GM21737 (cell line): ENCODE results near the gene CCNG1.
A peak's percentile ranks its signal among the peaks of the same experiment; 100 is the strongest.
"Not testable (repeated sequence)": the region's sequence is repeated elsewhere in the genome, so short reads cannot be mapped to it uniquely, and the experiment has no call there.

Experiments used
- ATAC-seq: cut with Tn5 transposase; IDR thresholded peaks from one replicate; pipeline ENCODE4 v1.9.1; 2021; ENCODE audit warnings: mild to moderate bottlenecking, moderate library complexity; ENCODE audit not compliant: unreplicated experiment

CCNG1 gene

DNA sequence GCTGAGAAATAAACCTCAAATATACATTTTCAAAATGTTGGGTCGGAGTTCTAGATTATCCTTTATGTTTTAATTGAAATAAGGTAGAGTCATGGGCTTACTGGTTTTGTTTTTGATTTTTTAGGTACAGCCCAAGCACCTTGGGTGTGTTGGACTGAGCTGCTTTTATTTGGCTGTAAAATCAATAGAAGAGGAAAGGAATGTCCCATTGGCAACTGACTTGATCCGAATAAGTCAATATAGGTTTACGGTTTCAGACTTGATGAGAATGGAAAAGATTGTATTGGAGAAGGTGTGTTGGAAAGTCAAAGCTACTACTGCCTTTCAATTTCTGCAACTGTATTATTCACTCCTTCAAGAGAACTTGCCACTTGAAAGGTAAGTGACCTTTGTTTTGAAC, 3.6 kb downstream of the CCNG1 start:
- ATAC-seq: no peak

DNA sequence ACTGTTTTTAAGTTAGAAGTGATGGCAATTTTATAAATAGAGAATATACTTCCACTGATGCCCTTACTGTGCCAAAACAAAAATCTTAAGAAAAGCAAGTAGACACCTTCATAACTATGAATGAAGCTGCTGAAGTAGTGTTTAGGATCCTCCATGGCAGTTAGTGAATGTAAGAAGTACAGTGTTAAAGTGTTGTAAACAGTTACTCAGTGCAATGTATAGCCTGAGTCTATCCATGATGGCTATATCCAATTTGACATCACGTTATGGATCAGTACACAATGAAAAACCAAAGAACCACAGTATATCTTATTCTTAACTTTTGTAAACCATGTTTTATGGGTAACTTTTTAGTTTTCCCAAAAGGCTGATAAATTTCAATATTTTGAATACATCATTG, 7.1 kb downstream of the CCNG1 start:
- no peak for ATAC-seq

DNA sequence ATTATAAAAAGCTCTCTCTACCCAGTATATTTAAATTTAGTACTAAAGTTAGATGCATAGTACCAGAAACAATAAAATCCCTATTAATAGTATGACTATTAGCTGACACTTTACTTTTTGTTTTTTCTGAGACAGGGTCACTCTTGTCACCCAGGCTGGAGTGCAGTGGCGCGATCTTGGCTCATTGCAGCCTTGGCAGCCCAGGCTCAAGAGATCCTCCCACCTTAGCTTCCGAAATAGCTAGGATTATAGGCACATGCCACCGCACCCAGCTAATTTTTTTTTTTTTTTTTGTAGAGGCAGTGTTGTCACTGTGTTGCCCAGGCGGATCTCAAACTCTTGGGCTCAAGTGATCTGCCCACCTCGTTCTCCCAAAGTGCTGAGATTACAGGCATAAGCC, 8.0 kb downstream of the CCNG1 start:
- no peak for ATAC-seq

DNA sequence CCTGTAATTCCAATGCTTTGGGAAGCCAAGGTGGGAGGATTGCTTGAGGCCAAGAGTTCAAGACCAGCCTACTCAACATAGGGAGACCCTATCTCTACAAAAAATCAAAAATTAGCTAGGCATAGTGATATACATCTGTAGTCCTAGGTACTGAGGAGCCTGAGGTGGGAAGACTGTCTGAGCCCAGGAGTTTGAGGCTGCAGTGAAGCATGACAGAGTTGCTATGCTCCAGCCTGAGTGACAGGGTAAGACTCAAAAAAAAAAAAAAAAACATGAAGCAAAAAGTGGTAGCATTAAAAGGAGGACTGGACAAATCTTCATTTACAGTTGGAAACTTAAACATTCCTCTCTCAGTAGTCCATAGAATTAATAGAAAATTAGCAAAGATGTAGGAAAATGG, 9.8 kb downstream of the CCNG1 start:
- no peak for ATAC-seq

DNA sequence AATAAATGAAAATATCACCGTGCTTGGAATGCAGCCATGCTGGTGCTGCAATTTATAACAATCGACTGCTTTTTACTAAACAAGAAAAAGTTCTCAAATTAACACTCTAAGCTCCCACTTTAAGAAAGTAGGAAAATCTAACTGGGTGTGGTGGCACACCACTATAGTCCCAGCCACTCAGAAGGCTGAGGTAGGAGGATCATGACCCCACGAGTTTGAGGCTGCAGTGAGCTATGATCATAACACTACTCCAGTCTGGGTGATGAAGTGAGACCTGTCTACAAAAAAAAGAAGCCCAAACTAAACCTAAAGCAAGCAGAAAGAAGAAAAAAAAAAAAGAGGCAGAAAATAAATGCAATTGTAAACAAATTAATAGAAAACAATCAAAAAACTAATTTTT, 10.5 kb downstream of the CCNG1 start:
- ATAC-seq: no peak

DNA sequence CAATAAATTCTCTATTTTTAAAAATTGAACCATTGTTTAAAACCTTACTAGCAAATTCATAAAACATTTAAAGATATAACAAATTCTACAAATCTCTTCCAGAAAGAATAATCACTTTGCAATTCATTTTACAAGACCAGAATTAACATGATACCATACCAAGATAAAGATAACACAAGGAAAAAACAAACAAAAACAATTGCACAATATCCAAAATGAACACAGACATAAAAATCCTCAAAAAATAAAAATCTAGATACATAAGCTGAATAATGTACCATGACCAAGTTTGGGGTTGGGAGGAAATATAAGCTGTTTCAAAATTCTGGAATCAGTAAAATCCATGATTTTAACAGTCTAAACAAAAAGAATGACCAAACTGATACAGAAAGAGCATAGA, 11.1 kb downstream of the CCNG1 start:
- ATAC-seq: no peak

DNA sequence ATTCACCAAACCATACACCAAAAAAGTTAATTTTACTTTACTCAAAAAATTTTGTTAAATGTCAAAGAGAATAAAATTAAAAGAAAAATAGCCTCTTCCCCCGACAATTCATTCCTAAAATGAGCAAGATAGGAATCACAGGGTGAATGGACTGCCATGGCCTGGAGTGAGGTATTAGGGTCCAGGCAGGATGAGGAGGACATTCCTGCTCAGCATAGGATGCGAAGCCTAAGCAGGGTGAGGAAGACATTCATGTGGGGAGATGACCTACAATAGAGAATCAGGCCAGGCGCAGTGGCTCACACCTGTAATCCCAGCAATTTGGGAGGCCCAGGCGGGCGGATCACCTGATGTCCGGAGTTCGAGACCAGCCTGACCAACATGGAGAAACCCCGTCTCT, 14.1 kb downstream of the CCNG1 start:
- ATAC-seq: no peak

DNA sequence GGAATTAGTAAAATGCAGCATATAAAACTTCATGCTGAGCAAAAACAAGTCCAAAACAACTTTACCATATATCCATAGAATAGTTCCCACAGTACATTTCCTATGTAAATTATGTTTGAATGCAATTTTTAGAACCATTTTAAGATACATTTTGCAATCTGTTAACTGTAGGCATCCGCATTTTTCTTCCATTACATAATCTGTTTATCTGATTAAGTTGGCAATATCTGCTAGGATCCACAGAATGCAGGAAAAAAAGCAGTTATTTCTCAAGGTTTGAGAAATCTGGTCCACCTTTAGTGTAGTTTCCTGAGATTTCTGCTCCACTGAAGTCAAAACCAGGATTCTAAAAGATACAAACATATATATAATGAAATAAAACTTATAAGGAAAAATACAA, 16.3 kb downstream of the CCNG1 start:
- no peak for ATAC-seq

DNA sequence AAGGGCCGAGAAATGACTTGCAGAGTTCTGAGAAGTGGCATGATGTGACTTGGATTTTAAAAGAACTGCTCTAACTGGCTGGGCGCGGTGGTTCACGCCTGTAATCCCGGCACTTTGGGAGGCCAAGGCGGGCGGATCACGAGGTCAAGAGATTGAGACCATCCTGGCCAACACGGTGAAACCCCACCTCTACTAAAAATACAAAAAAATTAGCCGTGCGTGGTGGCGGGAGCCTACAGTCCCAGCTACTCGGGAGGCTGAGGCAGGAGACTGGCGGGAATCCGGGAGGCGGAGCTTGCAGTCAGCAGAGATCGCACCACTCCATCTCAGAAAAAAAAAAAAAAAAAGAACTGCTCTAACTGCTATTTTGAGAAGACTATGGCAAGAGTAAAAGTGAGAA, 18.0 kb downstream of the CCNG1 start:
- ATAC-seq: not testable (repeated sequence)

DNA sequence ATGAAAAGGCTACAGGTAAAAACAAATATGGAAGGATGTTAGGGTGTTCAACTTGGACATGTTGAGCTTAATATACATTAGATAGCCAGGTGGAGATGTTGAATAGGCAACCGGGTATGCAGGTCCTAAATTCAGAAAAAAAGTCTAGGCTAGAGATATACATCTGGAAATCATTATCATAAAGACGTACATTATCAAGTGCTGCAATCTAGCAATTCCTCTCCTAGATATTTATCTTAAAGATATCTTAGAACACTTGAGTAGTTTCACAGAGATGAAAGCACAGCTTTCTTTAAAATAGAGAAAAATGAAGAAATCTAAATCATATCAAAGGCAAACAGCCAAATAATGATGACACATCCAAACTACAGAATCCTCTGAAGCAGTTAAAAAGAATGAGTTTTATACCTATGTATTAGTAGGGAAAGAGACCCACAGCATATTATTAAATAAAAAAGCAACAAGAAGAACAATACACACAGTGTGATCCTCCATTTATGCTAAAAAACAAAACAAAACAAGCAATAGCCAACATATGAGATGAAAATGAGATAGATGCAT, 18.7 kb downstream of the CCNG1 start:
- ATAC-seq: no peak

DNA sequence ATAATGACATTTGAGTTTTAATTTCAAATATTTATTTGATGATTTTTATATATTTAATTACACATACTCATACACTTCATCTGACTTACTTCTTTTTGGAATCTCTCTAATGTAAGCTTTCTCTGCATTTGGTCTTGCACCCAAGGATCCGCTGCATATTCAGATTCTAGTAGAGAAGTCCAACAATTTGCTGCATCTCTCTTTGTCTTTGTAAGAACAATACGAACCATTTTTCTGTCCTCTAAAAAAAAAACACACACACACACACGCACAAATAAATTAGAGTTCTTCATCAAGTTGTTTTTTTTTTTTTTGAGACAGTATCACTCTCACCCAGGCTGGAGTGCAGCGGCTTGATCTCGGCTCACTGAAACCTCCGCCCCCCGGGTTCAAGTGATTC, 19.4 kb downstream of the CCNG1 start:
- no peak for ATAC-seq

DNA sequence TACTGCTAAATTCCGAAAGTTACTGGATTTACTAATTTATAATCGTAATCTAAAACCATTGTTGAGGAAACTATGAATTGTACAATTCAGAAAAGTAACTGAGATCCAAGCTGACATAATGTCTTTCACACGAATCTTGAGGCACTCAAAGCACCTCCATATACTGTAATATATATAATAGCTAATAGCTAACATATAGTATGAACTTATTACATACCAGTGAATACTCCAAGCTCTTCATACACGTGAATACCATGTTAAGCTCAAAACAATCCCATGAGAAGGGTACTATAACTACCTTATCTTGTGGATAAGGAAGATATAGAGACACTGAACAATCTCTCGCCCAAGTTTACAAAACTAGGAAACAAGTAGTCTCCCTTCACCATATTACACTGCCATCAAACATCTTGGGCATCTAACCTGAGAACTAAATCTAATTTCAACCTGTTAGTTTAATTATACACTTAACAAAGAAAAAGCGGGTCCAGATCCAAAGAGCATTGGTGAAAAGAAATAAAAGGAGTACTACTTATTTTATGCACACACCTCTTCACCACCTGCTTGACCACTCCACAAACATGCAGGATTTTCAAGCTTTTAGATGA, 21.5 kb downstream of the CCNG1 start:
- ATAC-seq: no peak

DNA sequence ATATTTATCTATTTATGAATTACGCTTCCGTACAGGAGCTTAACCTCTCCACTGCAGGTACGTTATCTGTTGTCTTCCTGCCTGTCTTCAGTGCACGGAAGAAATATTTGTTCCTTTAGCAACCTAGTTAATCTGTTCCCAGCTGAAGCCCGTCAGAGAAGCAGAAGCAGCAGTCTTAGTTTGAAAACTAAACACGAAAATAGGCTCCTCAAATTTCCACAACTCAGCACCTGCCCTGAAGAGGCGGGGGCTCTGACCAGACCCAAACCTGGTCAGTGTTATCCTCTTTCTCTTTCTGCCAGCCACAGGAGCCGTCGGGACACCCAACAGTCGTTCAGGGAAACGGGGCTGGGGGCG, 22.0 kb downstream of the CCNG1 start:
- peak; percentile 0 for ATAC-seq

DNA sequence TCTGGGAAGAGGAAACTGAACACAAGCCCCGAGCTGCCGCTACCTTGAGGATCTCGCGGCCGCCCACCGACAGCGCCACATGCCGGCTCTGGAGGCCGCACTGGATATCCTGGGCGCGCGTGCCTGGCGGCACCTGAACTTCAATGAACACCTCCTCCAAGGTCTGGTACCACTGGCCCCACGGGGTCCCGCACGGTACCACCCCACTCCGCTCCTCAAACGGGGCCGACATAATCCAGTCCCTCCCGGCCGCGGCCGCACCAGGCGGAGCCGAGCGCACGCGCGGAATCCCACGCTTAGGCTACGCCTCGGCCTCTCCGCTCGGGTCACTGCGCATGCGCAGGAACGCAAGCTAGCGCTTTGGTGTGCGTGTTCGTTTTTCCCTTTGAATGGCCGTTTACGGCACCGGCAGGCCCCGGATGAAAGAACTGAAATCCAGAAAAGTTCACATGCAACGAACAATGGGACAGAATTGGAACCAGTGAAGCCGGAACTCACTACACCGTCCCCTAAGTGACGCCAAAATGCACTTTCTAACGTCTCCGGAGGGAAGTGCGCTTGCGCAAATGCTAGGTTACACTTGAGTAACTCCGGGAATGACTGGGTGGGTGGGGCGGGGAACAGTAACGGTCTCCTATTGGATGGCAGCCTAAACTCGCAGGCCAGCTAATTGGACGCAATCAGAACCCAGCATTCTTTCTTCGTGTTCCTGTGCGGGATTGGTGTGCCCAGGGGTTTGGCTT, 22.6 kb downstream of the CCNG1 start, which contains the start of gene NUDCD2:
Gene NUDCD2, minus strand, starts transcription at position 284 of the 743 bp plus-strand sequence. Its CDS starts 52 bp downstream, at position 232.
- peak; percentile 79 for ATAC-seq

DNA sequence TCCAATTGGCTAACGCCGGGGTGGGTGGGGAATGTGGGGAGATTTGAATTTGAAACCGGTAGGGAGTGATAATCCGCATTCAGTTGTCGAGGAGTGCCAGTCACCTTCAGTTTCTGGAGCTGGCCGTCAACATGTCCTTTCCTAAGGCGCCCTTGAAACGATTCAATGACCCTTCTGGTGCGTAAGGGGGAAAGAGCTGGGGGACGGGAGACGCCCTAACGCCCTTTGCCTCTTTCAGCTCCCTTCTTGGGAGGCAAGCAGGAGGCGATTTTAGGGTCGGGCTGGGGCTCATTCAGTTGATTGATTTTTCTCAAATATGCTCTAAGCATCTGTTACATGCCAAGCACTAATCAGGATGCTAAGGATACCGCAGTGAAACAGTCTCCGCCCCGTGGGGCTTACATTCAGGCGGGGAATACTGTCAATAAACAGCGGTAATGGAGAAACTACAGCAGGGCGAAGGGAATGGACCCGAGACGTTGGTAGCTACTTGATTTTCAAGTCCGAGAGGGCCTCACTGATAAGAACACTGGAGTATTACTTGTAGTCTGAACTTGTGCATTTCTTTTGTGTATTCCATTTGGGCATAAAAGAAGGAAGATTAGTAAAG, 23.3 kb downstream of the CCNG1 start, which contains the start of gene HMMR:
Gene HMMR, plus strand, starts transcription at position 71 of the 610 bp plus-strand sequence. Its CDS starts 61 bp downstream, at position 132.
- no peak for ATAC-seq

DNA sequence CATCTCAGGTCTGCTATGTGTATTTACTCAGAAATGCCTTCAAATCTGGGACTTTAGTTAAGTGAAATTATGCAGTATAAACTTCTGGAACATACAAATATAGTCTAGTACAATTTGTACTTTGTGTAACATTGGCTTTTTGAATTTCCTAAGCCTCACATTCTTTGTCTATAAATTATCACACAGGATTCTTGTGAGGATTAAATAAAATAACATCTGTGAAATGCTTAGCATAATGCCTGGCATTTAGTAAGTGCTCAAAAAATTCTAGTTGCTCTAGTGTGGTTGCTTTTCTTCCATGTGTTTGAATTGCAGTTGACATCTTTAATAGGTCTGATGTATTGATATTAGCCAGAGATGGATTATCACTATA, 25.7 kb downstream of the CCNG1 start:
- no peak for ATAC-seq

DNA sequence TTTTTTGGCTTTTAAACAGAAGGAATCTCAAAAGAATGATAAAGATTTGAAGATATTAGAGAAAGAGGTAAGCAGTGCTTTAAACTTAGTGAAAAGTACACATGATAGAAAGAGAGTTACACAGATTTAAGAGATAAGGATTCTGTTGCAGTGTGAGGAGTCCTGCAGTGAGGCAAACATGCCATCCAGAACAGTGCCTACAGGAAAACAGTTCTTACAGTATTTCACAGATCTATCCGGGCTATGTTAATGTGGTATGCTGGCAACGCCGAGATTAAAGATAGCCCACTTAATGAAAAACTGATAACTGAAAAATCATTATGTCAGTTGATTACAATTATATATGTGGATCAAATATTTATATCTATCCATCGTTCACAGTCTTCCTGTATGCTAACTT, 30.3 kb downstream of the CCNG1 start:
- no peak for ATAC-seq

DNA sequence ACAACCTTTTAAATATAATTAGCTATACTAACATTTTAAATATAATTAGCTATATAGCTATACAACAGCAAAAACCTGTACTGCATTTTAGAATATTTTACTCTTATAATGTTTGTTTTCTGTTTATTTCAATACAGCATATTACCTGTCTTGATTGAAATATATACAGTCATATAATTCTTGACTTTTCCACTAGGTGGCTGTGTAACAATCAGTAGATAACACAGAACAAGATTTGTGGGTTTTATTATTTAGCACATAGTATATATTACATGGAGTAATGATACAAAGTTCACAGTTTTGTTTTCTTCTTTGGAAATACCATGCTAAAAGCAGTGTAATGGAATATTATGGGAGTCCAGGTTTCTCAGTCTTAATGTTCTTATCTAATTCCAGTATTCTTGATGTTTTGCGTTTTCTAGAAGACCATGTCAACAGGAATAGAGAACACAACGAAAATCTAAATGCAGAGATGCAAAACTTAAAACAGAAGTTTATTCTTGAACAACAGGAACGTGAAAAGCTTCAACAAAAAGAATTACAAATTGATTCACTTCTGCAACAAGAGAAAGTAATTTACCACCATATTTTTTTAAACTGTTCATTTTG, 36.3 kb downstream of the CCNG1 start:
- ATAC-seq: peak; percentile 76

DNA sequence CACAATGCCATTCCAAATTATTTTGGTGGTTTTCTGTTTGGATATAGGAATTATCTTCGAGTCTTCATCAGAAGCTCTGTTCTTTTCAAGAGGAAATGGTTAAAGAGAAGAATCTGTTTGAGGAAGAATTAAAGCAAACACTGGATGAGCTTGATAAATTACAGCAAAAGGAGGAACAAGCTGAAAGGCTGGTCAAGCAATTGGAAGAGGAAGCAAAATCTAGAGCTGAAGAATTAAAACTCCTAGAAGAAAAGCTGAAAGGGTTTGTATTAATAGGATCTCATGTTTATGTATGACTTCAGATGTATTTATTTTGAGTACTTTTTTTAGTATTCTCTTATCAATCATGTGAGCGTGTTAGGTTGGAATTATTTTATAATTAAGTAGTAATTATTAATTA, 38.0 kb downstream of the CCNG1 start:
- no peak for ATAC-seq

DNA sequence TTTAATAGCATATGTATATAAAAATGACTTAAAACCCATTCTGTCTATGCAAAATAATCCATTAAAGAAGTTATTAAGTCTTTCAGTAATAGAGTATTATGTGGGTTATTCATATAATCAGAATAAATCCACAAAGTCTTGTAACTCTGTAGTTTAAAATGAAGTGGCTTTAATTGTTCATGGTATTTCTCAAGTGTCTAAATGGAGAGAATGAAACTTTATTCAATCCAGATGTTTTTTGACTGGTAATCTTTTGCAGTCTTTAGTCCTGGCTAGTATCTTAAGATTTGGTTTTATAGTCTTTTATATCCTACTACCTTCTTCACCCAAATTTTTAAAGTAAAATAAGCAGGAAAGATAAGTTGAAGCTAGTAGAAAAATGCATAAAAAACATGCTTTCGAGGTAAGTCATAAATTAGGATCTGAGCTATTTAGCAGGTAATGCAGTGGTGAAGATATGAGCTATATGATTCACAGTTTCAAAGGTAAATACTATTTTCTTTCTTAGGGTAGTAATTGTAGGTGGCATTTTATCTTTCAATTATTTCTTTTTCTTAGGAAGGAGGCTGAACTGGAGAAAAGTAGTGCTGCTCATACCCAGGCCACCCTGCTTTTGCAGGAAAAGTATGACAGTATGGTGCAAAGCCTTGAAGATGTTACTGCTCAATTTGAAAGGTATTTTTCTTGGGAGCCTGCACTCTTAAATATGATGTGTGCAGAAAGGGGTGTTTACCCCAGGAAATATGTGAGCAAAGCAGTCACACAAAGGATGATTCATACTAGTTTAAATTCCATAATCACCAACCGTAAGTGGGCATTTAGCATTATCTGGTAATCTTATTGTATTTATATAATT, 41.0 kb downstream of the CCNG1 start:
- ATAC-seq: no peak

DNA sequence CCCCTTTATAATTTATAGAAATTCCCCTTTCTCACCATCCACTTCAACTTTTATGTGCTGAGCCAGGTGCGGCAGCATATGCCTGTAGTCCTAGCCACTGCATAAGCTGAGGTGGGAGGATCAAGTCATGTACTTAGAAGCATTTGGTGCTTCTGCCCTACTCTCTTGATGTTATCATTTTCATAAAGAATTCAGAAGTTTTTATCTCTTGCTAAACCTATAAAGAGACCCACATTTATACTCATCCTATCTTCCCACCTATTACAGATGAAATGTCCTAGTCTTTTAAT, 41.5 kb downstream of the CCNG1 start:
- ATAC-seq: no peak
